ENCODE data around the gene CTNNA2.

CTNNA2 gene

GRCh38 chr2:79714283-79714682, 201.4 kb downstream of the CTNNA2 start:
- DNase-seq, result no peak

GRCh38 chr2:79715338-79715737, 202.5 kb downstream of the CTNNA2 start:
- no peak for DNase-seq

DNA sequence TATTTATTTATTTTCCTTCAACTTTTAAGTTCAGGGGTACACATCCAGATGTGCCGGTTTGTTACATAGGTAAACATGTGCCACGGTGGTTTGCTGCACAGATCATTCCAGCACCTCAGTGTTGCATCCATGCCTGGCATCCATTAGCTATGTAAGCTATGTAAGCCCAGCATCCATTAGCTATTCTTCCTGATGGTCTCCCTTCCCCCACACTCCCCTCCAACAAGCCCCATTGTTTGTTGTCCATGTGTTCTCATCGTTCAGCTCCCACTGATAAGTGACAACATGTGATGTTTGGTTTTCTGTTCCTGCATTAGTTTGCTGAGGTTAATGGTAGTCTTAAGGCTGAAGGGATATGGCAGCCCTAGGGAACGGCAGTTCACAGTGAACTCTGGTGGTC, 203.4 kb downstream of the CTNNA2 start:
- no peak for DNase-seq

GRCh38 chr2:79717364-79718007, 204.6 kb downstream of the CTNNA2 start:
- no peak for DNase-seq

DNA sequence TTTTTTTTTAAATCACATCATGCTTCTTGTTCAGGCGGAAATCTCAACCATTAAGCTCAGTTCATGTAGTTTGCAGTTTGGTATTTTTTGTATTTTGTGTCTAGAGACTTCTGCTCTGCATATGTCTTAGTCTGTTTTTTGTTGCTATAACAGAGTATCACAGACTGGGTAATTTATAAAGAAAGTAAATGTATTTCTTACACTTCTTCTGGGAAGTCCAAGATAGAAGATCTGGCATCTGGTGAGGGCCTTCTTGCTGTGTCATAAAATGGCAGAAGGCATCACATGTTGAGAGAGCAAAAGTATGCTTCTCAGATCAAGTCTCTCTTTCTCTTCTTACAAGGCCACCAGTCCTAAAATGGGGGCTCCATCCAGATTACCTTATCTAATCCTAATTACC, 208.2 kb downstream of the CTNNA2 start:
- DNase-seq, result no peak

DNA sequence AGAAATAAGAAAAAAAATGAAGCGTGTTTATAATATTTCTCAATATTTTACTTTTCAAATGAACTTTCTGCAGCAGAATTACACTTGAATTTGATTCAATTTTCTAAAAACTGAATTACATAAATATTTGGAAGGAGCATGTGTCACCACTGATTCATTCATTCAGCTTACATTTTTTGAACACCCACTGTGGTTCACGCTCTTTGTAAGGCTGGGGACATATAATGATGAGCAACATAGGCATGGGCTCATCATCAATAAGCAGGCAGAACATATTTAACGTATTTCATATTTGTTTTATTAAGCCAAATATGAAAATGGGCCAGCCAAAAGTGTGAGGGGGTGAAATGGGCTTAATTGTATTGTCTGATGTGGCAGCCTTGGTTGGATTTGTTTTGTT, 209.1 kb downstream of the CTNNA2 start:
- DNase-seq, result no peak

GRCh38 chr2:79723830-79724229, 211.0 kb downstream of the CTNNA2 start:
- no peak for DNase-seq

GRCh38 chr2:79729532-79729931, 216.7 kb downstream of the CTNNA2 start:
- no peak for DNase-seq

- no peak for DNase-seq
Measured at GRCh38 chr2:79734518-79734917, 221.7 kb downstream of the CTNNA2 start.

DNA sequence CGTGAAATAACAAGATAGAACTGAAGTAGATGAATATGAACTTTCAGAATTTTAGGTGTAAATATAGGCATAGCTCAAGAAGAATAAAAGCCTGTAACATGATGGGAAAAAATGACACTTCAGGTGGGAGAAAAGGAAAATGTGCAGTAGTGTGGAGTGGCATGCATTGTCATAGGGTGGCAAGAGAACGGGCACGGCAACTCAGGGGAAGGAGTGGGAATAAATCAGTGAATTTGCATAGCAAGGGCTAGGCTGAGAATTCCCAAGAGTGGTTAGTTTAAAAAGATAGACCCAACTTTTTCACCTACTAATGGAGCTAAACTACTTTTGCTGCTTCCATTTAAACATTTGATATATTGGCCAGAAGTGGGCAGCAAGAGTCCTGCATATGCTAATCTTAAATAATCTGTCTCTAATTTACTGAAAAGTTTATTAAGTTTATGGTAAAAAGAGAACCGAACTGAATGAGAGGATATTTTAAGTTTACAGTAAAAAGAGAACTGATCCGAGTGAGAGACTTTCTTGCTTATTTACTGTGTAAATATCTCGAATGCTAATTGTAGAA, 228.1 kb downstream of the CTNNA2 start:
- DNase-seq, result no peak

DNA sequence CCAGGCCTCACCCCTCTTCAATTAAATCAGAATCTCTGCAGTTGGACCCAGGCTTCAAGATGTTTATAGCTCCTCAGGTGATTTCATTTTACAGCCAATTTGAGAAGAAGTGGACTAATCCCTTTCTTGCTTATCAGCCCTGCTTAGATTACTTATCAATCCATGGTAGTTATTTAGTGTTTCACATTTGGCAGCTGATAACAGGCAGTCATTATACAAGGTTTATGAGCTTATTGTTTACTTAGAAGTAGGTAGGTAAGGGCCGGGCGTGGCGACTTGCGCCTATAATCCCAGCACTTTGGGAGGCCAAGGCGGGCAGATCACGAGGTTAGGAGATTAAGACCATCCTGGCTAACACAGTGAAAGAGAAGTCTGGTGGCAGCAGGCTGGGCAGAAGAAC, 237.5 kb downstream of the CTNNA2 start:
- no peak for DNase-seq

GRCh38 chr2:79757526-79757925, 244.7 kb downstream of the CTNNA2 start:
- no peak for DNase-seq

DNA sequence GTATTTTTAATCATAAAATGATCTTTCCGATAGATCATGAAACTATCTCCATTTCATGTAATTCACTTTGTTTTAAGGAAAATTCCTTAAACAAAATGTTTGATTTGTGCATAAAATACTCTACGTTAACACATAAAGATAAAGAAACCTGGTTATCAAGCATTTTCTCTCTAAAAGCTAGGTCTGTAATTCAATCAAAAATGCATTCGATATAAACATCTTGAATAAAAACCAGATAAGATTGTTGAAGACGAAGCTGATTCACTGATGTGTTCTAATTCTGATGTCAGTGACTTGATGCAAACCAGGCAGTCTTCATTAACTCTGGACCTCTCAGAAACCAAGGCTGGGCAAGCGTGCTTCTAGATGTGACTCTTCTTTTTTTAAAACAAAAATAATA, 245.2 kb downstream of the CTNNA2 start:
- no peak for DNase-seq

DNA sequence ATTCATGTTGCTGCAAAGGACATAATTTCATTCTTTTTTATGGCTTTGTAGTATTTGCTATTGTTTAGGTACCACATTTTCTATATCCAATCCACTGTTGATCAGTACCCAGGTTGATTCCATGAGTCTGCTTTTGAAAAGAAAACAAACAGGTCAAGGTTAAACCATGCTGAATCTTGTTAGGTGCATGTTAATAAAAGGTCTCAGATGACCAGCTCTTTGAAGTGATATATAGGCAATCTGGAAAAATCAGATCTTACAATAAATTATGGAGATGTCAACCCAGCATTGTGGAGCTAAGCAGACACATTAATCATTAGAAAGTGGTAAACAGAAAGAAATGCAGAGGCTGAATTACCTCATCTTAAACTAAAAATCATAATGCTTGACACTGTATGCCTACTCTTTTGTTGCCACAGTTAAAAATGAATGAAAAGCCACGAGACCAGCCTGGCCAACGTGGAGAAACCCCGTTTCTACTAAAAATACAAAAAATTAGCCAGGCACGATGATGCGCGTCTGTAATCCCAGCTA, 246.0 kb downstream of the CTNNA2 start:
- no peak for DNase-seq

GRCh38 chr2:79770926-79771325, 258.1 kb downstream of the CTNNA2 start:
- no peak for DNase-seq

DNA sequence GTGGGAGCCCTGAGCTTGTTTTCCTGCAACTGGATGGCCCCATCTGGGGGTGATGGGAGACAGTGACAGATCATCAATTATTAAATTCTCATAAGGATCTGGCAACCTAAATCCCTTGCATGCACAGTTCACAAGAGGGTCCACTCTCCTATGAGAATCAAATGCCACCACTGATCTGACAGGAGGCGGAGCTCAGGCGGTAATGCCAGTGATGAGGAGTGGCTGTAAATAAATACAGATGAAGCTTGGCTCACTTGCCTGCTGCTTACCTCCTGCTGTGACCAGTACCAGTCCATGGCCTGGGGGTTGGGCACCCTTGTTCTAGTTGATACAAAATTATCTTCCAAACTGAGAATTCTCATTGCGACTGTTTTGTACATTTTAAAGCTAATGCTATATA, 258.6 kb downstream of the CTNNA2 start:
- DNase-seq, result no peak

DNA sequence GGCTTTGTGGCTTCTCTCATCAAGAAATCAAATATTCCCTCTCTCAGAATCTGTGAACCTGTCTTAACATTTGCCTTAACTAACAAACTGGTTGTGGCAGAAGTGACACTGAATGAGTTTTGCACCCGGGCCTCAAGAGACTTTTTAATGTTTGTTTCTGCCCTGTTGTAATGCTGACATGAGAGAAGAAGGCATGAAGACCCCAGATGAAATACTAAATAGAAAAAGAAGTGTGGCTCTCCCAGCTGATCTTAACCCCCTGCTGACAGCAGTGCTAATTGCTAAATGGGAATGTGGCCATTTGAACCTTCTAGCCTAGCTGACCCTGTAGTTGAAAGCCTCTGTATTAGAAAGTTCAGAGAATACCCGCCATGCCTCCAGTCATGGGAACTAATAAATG, 261.2 kb downstream of the CTNNA2 start:
- no peak for DNase-seq

DNA sequence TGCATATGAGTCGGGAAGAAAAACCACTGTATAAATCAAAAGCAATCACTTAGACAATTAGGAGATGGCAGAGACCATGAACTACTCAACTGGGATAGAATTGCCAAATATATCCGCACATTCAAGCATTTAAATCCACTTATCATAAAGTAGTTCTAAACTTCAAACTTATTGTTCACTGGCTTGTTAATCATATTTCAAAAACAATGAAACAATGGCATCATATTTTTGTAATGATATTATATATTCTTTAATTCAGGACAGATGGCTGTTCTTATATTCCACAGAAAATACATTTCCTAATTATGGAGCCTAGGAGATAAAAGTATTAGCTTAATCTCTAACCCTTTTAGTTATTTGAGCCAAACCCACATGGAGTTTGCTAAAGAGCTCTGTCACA, 263.6 kb downstream of the CTNNA2 start:
- no peak for DNase-seq

DNA sequence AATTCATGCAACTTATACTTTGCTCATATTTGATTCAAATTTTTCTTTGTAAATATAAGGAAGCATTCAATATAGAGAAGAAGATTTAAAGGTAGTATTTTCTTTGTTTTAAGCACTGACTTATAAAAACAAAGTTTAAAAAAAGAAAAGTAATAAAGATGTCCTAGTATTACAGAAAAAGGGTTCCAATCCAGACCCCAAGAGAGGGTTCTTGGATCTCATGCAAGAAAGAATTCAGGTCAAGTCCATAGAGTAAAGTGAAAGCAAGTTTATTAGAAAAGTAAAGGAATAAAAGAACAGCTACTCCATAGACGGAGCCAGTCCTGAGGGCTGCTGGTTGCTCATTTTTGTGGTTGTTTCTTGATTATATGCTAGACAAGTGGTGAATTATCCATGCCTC, 267.9 kb downstream of the CTNNA2 start:
- no peak for DNase-seq

- DNase-seq, result no peak
Measured at GRCh38 chr2:79782576-79783452, 270.0 kb downstream of the CTNNA2 start.

- no peak for DNase-seq
Measured at GRCh38 chr2:79788952-79789651, 276.3 kb downstream of the CTNNA2 start.

DNA sequence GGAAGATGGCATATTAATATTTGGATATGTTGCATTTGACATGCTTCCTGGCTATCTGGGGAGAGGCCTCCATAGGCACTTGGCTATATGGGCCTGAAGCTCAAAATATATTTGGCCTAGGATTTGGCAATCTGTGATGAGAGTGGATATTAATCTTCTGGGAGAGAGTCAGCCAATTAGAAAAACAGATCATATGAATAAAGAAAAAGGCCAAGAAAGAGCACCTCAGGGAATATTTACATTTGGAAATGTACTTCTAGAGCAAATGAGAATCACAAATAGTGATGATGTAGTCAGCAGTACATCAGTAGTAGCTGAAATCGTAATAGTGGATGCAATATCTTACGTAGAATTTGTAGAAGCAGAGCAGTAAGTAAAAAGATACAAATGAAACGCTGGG, 277.0 kb downstream of the CTNNA2 start:
- DNase-seq, result no peak

GRCh38 chr2:79792090-79792489, 279.2 kb downstream of the CTNNA2 start:
- no peak for DNase-seq

All from stimulated activated CD4-positive, alpha-beta T cell treated with anti-CD3 and anti-CD28 coated beads, Interleukin-2, amount 100 ng/mL, for 24 hours (primary cell).